ENCODE results near the gene HLA-DQA1. TPM values are rescaled to one million over a fixed set of nuclear protein-coding genes. Genes with fewer than 3 reads are reported as not detected.
"Not testable (repeated sequence)": the region's sequence is repeated elsewhere in the genome, so short reads cannot be mapped to it uniquely, and the experiment has no call there.

Gene HLA-DQA1
- total RNA-seq, 1 experiment from 2014 or later: not detected

DNA sequence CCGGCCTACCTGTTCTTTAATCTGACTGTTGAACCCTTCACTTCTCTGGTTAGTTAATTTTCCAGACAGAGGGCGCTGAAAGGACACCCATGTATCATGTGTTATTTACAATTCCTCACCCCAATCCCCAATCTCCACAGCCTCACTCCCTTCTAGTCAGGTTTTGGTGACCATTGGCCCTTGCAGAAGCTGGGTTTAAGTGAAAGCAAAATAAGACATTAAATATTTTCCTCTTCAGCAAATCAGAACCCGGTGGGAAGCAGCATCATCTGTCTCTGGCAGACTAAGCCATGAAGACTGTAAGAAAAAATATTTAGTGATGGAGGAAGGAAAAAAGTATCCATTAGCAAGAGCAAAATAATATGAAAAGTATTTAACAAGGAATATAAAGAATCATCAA is 9.4 kb upstream of the HLA-DQA1 start:
- no peak overlapping the region for H3K4me3 ChIP-seq (ENCODE audit: low read depth, low read length)
- H3K9me3 ChIP-seq: no peaks in the 10 kb centered on the region
- POLR2A ChIA-PET: no interaction called here
- no peaks in the 10 kb centered on the region for H3K4me1 ChIP-seq
- Mint-ChIP-seq H3K4me1 (ENCODE audit: low read depth, unreplicated experiment) (no peaks in the 10 kb centered on the region), H3K36me3 (ENCODE audit: insufficient read depth, unreplicated experiment) (no peaks in the 10 kb centered on the region), H3K9me3 (ENCODE audit: unreplicated experiment) (no peaks in the 10 kb centered on the region), H3K27me3 (ENCODE audit: insufficient read depth, unreplicated experiment) (peaks cover 4% of the 10 kb centered on the region), H3K4me3 (ENCODE audit: unreplicated experiment) (no peak overlapping the region), H3K27ac (ENCODE audit: unreplicated experiment) (no peak overlapping the region)
- no peaks in the 10 kb centered on the region for H3K27me3 ChIP-seq (replicated peaks; ENCODE audit: control insufficient read depth, insufficient read depth, low read length)
- DNase-seq: no peak
- CTCF ChIA-PET: no interaction called here
- no peaks in the 10 kb centered on the region for H3K36me3 ChIP-seq (ENCODE audit: control insufficient read depth, insufficient read depth, low read length)
- TF ChIP-seq, protein P1, sequence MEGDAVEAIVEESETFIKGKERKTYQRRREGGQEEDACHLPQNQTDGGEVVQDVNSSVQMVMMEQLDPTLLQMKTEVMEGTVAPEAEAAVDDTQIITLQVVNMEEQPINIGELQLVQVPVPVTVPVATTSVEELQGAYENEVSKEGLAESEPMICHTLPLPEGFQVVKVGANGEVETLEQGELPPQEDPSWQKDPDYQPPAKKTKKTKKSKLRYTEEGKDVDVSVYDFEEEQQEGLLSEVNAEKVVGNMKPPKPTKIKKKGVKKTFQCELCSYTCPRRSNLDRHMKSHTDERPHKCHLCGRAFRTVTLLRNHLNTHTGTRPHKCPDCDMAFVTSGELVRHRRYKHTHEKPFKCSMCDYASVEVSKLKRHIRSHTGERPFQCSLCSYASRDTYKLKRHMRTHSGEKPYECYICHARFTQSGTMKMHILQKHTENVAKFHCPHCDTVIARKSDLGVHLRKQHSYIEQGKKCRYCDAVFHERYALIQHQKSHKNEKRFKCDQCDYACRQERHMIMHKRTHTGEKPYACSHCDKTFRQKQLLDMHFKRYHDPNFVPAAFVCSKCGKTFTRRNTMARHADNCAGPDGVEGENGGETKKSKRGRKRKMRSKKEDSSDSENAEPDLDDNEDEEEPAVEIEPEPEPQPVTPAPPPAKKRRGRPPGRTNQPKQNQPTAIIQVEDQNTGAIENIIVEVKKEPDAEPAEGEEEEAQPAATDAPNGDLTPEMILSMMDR (IDR thresholded peaks at IDR 0.05; ENCODE audit: insufficient read depth in 1 of 2, low read depth in 1 of 2, low read length in 1 of 2, severe bottlenecking in 1 of 2, unreplicated experiment in 1 of 2): no peak
- intact Hi-C loops (cut with micrococcal nuclease; ENCODE audit: unreplicated experiment): no loop called here
- no TSS peak for BruUV-seq (replicated peaks)

DNA sequence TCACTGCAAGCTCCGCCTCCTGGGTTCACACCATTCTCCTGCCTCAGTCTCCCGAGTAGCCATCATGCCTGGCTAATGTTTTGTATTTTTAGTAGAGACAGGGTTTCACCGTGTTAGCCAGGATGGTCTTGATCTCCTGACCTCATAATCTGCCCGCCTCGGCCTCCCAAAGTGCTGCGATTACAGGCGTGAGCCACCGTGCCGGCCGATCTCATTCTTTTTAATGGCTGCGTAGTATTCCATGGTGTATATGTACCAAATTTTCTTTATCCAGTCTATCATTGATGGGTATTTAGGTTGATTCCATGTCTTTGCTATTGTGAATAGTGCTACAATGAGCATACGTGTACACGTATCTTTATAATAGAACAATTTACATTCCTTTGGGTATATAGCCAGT is 7.4 kb upstream of the HLA-DQA1 start:
- H3K27me3 Mint-ChIP-seq (ENCODE audit: insufficient read depth, unreplicated experiment); H3K9me3 Mint-ChIP-seq (ENCODE audit: unreplicated experiment); H3K4me1 ChIP-seq; H3K4me3 ChIP-seq (ENCODE audit: low read depth, low read length); DNase-seq; H3K36me3 ChIP-seq (ENCODE audit: control insufficient read depth, insufficient read depth, low read length); intact Hi-C loops (cut with micrococcal nuclease; ENCODE audit: unreplicated experiment); H3K27ac Mint-ChIP-seq (ENCODE audit: unreplicated experiment); H3K36me3 Mint-ChIP-seq (ENCODE audit: insufficient read depth, unreplicated experiment); POLR2A ChIA-PET; H3K4me3 Mint-ChIP-seq (ENCODE audit: unreplicated experiment); H3K27me3 ChIP-seq (replicated peaks; ENCODE audit: control insufficient read depth, insufficient read depth, low read length); H3K4me1 Mint-ChIP-seq (ENCODE audit: low read depth, unreplicated experiment); BruUV-seq (replicated peaks); CTCF ChIA-PET; H3K9me3 ChIP-seq: not testable (repeated sequence)

DNA sequence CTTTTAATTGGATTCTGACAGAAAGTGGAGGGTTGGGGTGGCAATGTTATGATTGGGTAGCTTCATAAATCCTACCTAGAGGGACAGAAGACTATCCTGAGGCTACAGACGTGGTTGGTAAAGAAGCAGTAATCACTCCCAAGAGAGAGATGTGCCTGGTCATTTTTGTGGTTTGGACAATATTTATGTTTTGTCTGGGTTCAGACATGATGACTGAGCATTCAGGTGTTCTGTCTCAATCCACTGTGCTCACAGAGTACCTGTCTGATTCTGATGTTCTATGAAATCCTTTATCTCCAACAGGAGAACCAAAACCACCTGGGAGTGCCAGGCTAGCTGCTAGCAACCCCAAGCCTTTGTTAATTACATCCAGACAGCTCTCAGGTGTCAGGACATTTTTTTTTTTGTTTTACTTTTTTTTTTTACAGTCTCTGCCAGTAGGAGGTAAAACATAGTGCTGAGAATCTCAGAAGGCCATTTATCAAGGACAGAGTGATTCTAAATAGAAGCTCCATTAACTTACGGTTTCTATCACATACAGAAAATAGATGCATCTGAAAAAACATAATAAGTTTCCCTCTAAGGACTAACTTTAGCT is 1.6 kb upstream of the HLA-DQA1 start:
- CTCF ChIA-PET: no interaction called here
- Histone ChIP-seq H3K27me3 (replicated peaks; ENCODE audit: control insufficient read depth, insufficient read depth, low read length) (no peaks in the 10 kb centered on the region), H3K4me1 (no peaks in the 10 kb centered on the region), H3K36me3 (ENCODE audit: control insufficient read depth, insufficient read depth, low read length) (no peaks in the 10 kb centered on the region), H3K4me3 (ENCODE audit: low read depth, low read length) (no peak overlapping the region), H3K9me3 (no peaks in the 10 kb centered on the region)
- BruUV-seq (replicated peaks): no TSS peak
- TF ChIP-seq, protein P1 (IDR thresholded peaks at IDR 0.05; ENCODE audit: insufficient read depth in 1 of 2, low read depth in 1 of 2, low read length in 1 of 2, severe bottlenecking in 1 of 2, unreplicated experiment in 1 of 2): no peak
- H3K4me1 Mint-ChIP-seq (ENCODE audit: low read depth, unreplicated experiment): no peaks in the 10 kb centered on the region
- H3K36me3 Mint-ChIP-seq (ENCODE audit: insufficient read depth, unreplicated experiment): no peaks in the 10 kb centered on the region
- DNase-seq: no peak
- POLR2A ChIA-PET: no interaction called here
- no peaks in the 10 kb centered on the region for H3K9me3 Mint-ChIP-seq (ENCODE audit: unreplicated experiment)
- H3K4me3 Mint-ChIP-seq (ENCODE audit: unreplicated experiment): no peak overlapping the region
- H3K27ac Mint-ChIP-seq (ENCODE audit: unreplicated experiment): no peak overlapping the region
- intact Hi-C loops (cut with micrococcal nuclease; ENCODE audit: unreplicated experiment): no loop called here
- H3K27me3 Mint-ChIP-seq (ENCODE audit: insufficient read depth, unreplicated experiment): peaks cover 3% of the 10 kb centered on the region

DNA sequence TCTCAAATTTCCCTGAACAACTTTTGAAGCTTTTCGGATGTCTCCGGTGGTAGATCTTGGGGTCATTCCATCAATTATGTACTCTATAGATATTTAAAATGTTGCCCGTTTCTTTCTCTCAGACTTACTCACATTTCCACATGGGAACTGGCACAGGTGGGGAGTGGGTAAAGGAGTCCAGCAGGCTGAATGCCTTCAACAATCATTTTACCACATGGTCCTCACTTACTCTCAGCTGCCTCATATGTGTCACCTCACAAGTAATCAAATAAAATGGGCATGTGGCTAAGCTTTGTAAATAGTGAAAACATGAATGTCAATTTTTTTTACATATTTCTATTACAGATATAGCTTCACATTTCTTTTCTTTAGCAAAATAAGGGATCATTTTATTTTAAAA is 677 bp downstream of the HLA-DQA1 start:
- intact Hi-C loops (cut with micrococcal nuclease; ENCODE audit: unreplicated experiment): loop anchor here (2.0 kb wide), 1 partner anchor 105 kb away; no protein-coding TSS in a partner anchor
- Mint-ChIP-seq H3K4me3 (ENCODE audit: unreplicated experiment) (no peak overlapping the region), H3K4me1 (ENCODE audit: low read depth, unreplicated experiment) (no peaks in the 10 kb centered on the region), H3K36me3 (ENCODE audit: insufficient read depth, unreplicated experiment) (no peaks in the 10 kb centered on the region), H3K9me3 (ENCODE audit: unreplicated experiment) (no peaks in the 10 kb centered on the region), H3K27me3 (ENCODE audit: insufficient read depth, unreplicated experiment) (peaks cover 7% of the 10 kb centered on the region), H3K27ac (ENCODE audit: unreplicated experiment) (no peak overlapping the region)
- no peak overlapping the region for H3K4me3 ChIP-seq (ENCODE audit: low read depth, low read length)
- TF ChIP-seq, protein P1 (IDR thresholded peaks at IDR 0.05; ENCODE audit: insufficient read depth in 1 of 2, low read depth in 1 of 2, low read length in 1 of 2, severe bottlenecking in 1 of 2, unreplicated experiment in 1 of 2): no peak
- no peaks in the 10 kb centered on the region for H3K9me3 ChIP-seq
- no peaks in the 10 kb centered on the region for H3K36me3 ChIP-seq (ENCODE audit: control insufficient read depth, insufficient read depth, low read length)
- no peaks in the 10 kb centered on the region for H3K4me1 ChIP-seq
- ChIA-PET CTCF (no interaction called here), POLR2A (no interaction called here)
- no TSS peak for BruUV-seq (replicated peaks)
- no peaks in the 10 kb centered on the region for H3K27me3 ChIP-seq (replicated peaks; ENCODE audit: control insufficient read depth, insufficient read depth, low read length)
- DNase-seq: no peak

Data from Caco-2 (cell line).